ENCODE data around the gene EIF3A.

GRCh38 chr10:119058010-119058409, 22.6 kb downstream of the EIF3A start:
- TF ChIP-seq CTCF (IDR thresholded peaks at IDR 0.05): no peak
- TF ChIP-seq EP300 (IDR thresholded peaks at IDR 0.05): no peak

Data from tibial nerve (tissue), 4 donors.